Measurements from ENCODE around the gene TIMM13. TPM values are rescaled to one million over a fixed set of nuclear protein-coding genes. Genes with fewer than 3 reads are reported as not detected.

The TIMM13 gene
- total and polyA plus RNA-seq, 2 donors (not counting 1 experiment from before 2014, with no cell fraction given), result 19.4 to 32.5 TPM

GRCh38 chr19:2457394-2458037 lies 30.1 kb upstream of the TIMM13 start:
- H3K36me3 ChIP-seq (replicated peaks in 1 of 2; ENCODE audit: control extremely low read depth in 1 of 2, control insufficient read depth in 1 of 2, extremely low read depth in 1 of 2, insufficient read depth in 2 of 2, low read length in 1 of 2), result no peaks in the 10 kb centered on the region
- peak overlapping the region; percentile 100 for H3K4me2 ChIP-seq (replicated peaks; ENCODE audit: low read depth, low read length, poor library complexity, severe bottlenecking)
- intact Hi-C loops (cut with micrococcal nuclease), result loop anchor here (1.0 to 2.0 kb wide), 2 partner anchors 30 to 221 kb away; partner anchors contain the start of genes PLEKHJ1, SF3A2 and TIMM13
- no peak for ATAC-seq (ENCODE audit: low read depth)
- Mint-ChIP-seq H3K4me3 (peak overlapping the region; percentile 87), H3K9me3 (ENCODE audit: insufficient read depth) (no peaks in the 10 kb centered on the region), H3K27me3 (peaks cover 3% of the 10 kb centered on the region), H3K27ac (peak overlapping the region; percentile 89), H3K4me1 (peaks cover 26% of the 10 kb centered on the region)
- peak overlapping the region in 3 of 5 experiments; percentile 39 to 59 (median 41) for H3K4me3 ChIP-seq (ENCODE audit: control extremely low read depth in 1 of 5, extremely low read depth in 1 of 5, insufficient read depth in 1 of 5, low read depth in 2 of 5, low read length in 4 of 5)
- DNase-seq, result no peak
- H3K9me3 ChIP-seq (ENCODE audit: control extremely low read depth in 1 of 3, control insufficient read depth in 2 of 3, insufficient read depth in 1 of 3, low read length in 2 of 3), result no peaks in the 10 kb centered on the region
- H3K27me3 ChIP-seq (replicated peaks in 1 of 4; ENCODE audit: control extremely low read depth in 1 of 4, control insufficient read depth in 3 of 4, insufficient read depth in 4 of 4, low read length in 3 of 4), result peaks cover 0 to 9% (median 2%) of the 10 kb centered on the region in 4 experiments
- H3K4me1 ChIP-seq (ENCODE audit: control insufficient read depth in 2 of 2, insufficient read depth in 2 of 2, low read length in 2 of 2), result peaks cover 16 to 40% of the 10 kb centered on the region in 2 donors
- H3K9ac ChIP-seq (ENCODE audit: low read length), result peak overlapping the region; percentile 60
- WGBS (ENCODE audit: insufficient coverage), result 100% methylated on average over 3 of the region's 8 CpGs
- peaks cover 50% of the 10 kb centered on the region for H3K79me2 ChIP-seq (ENCODE audit: control insufficient read depth, insufficient read depth, low read length)
- H3K27ac ChIP-seq (ENCODE audit: low read length in 2 of 2), result peak overlapping the region; percentile 41 to 80
- TF ChIP-seq EZH2 (IDR thresholded peaks at IDR 0.05; ENCODE audit: borderline replicate concordance, insufficient read depth, low read depth, low read length, poor library complexity, severe bottlenecking), result no peak
- no peak for TF ChIP-seq CTCF (IDR thresholded peaks at IDR 0.05)
- H2AFZ ChIP-seq (ENCODE audit: insufficient read depth, low read depth, low read length, poor library complexity, severe bottlenecking), result peak overlapping the region; percentile 83
- H4K20me1 ChIP-seq (ENCODE audit: control insufficient read depth, insufficient read depth, low read length, poor library complexity, severe bottlenecking), result peaks cover 8% of the 10 kb centered on the region
- CTCF ChIA-PET, result interaction anchor here (0.7 to 2.0 kb wide), 8 partner anchors 16 to 493 kb away, joined by 3 to 7 read pairs (median 3); partner anchors contain the start of gene TIMM13
- POLR2A ChIA-PET, result interaction anchor here (0.6 to 1.9 kb wide), 5 partner anchors 19 to 650 kb away, joined by 7 to 12 read pairs (median 7); partner anchors contain the start of genes GADD45B and TIMM13

All from B cell (primary cell).